Hepatocyte (in vitro differentiated cells): ENCODE results near the gene GFOD1. TPM values are rescaled to one million over a fixed set of nuclear protein-coding genes. Genes with fewer than 3 reads are reported as not detected.

Experiments
- DNase-seq: peaks from one replicate; pipeline ENCODE4 v3.0.0-alpha.2; 2016; ENCODE audit warnings: low spot score
- H2AFZ ChIP-seq: fragments of 200-600 bp; sonication (generic); 2 replicates; pipeline ENCODE4 v1.6.0; 2016; ENCODE audit warnings: antibody characterized with exemption, mild to moderate bottlenecking
- H3K27ac ChIP-seq: fragments of 200-600 bp; sonication (generic); 2 replicates; pipeline ENCODE4 v1.5.1; 2016; ENCODE audit warnings: mild to moderate bottlenecking
- H3K27me3 ChIP-seq: fragments of 200-600 bp; sonication (generic); 2 replicates; pipeline ENCODE4 v1.6.1; 2016
- H3K36me3 ChIP-seq: fragments of 200-600 bp; sonication (generic); replicated peaks from 2 replicates; pipeline ENCODE4 v1.5.1; 2016; ENCODE audit warnings: low read depth; ENCODE audit not compliant: insufficient read depth
- H3K4me1 ChIP-seq: fragments of 200-600 bp; sonication (generic); 2 replicates; pipeline ENCODE4 v1.5.1; 2016; ENCODE audit warnings: mild to moderate bottlenecking, moderate library complexity; ENCODE audit not compliant: insufficient read depth
- H3K4me2 ChIP-seq: fragments of 200-600 bp; sonication (generic); 2 replicates; pipeline ENCODE4 v1.6.0; 2016
- H3K4me3 ChIP-seq: fragments of 200-600 bp; sonication (generic); 2 replicates; pipeline ENCODE4 v1.5.1; 2016; ENCODE audit warnings: mild to moderate bottlenecking
- H3K79me2 ChIP-seq: fragments of 200-600 bp; sonication (generic); 2 replicates; pipeline ENCODE4 v1.6.0; 2017; ENCODE audit warnings: mild to moderate bottlenecking
- H3K9me2 ChIP-seq: fragments of 200-600 bp; sonication (generic); replicated peaks from 2 replicates; pipeline ENCODE4 v1.6.0; 2017; ENCODE audit warnings: mild to moderate bottlenecking; ENCODE audit not compliant: insufficient read depth
- H3K9me3 ChIP-seq: fragments of 200-600 bp; sonication (generic); 2 replicates; pipeline ENCODE4 v1.5.1; 2016; ENCODE audit warnings: low read depth, mild to moderate bottlenecking
- H4K20me1 ChIP-seq: fragments of 200-600 bp; sonication (generic); 2 replicates; pipeline ENCODE4 v1.6.0; 2016; ENCODE audit warnings: mild to moderate bottlenecking; ENCODE audit not compliant: insufficient read depth, poor library complexity, severe bottlenecking
- EZH2 ChIP-seq: fragments of 200-600 bp; sonication (generic); IDR thresholded peaks from 2 replicates; pipeline ENCODE4 v1.6.1; 2016; ENCODE audit warnings: antibody characterized with exemption, mild to moderate bottlenecking, borderline replicate concordance
- EZH2phosphoT487 ChIP-seq: fragments of 200-600 bp; sonication (generic); IDR thresholded peaks from one replicate; pipeline ENCODE4 v1.6.1; 2018; ENCODE audit warnings: antibody characterized with exemption, mild to moderate bottlenecking, low read depth, moderate library complexity; ENCODE audit not compliant: unreplicated experiment, severe bottlenecking
- WGBS: methylation state at CpG from one replicate; pipeline ENCODE4 v1.1.6; 2016; ENCODE audit warnings: low lambda C conversion rate; ENCODE audit errors: missing lambda C conversion rate; 5-methylcytosine and 5-hydroxymethylcytosine counted together
- polyA plus RNA-seq: library from polyadenylated mRNA; unstranded; fragments of >200 nt; fragmentation: Nextera tagmentation; extraction: Ambion mirVana; gene quantifications from 2 replicates; pipeline ENCODE4 v1.2.1, GENCODE V29; 2016
- total RNA-seq: library from RNA; depleted of rRNA; stranded (reverse); fragments of >200 nt; gene quantifications from 2 replicates; pipeline ENCODE4 v1.2.3, GENCODE V29; 2014
- TF ChIP-seq, protein P1 (sequence below): fragments of 200-600 bp; sonication (generic); IDR thresholded peaks from 2 replicates; pipeline ENCODE4 v1.5.1; 2016; ENCODE audit warnings: antibody characterized with exemption, mild to moderate bottlenecking; ENCODE audit not compliant: poor library complexity

The GFOD1 gene
- total and polyA plus RNA-seq, 2 experiments from 2014 or later = 2.8 to 3.5 TPM

DNA sequence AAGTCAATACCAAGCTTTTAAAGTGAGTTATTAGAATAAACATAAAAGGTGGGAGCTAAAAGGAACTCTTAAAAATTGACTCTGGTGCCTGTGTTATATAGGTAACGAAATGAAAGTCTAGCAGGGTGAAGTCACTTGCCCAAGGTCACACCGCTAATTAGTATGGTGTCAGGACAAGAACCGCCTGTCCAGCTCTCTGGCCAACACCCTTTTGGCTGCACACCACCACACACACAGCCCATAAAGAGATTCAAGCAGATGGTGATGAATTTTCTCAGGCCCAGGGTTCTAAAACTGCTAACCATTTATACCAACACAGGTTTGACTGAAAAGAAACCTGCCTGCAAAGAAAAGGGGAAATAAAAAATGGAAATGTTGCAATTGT is 20.2 kb downstream of the GFOD1 start:
- H3K9me3 ChIP-seq = no peaks in the 10 kb centered on the region
- no peak overlapping the region for H3K27ac ChIP-seq
- no peak overlapping the region for H2AFZ ChIP-seq
- no peaks in the 10 kb centered on the region for H4K20me1 ChIP-seq
- no peaks in the 10 kb centered on the region for H3K36me3 ChIP-seq
- no peaks in the 10 kb centered on the region for H3K79me2 ChIP-seq
- WGBS = 79% methylated on average over 3 of the region's 3 CpGs
- no peak for DNase-seq
- no peaks in the 10 kb centered on the region for H3K9me2 ChIP-seq
- H3K4me3 ChIP-seq = no peak overlapping the region
- H3K27me3 ChIP-seq = no peaks in the 10 kb centered on the region
- TF ChIP-seq EZH2 (no peak), EZH2phosphoT487 (no peak)
- TF ChIP-seq, protein P1, sequence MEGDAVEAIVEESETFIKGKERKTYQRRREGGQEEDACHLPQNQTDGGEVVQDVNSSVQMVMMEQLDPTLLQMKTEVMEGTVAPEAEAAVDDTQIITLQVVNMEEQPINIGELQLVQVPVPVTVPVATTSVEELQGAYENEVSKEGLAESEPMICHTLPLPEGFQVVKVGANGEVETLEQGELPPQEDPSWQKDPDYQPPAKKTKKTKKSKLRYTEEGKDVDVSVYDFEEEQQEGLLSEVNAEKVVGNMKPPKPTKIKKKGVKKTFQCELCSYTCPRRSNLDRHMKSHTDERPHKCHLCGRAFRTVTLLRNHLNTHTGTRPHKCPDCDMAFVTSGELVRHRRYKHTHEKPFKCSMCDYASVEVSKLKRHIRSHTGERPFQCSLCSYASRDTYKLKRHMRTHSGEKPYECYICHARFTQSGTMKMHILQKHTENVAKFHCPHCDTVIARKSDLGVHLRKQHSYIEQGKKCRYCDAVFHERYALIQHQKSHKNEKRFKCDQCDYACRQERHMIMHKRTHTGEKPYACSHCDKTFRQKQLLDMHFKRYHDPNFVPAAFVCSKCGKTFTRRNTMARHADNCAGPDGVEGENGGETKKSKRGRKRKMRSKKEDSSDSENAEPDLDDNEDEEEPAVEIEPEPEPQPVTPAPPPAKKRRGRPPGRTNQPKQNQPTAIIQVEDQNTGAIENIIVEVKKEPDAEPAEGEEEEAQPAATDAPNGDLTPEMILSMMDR = no peak
- H3K4me2 ChIP-seq = no peak overlapping the region
- peaks cover 4% of the 10 kb centered on the region for H3K4me1 ChIP-seq

DNA sequence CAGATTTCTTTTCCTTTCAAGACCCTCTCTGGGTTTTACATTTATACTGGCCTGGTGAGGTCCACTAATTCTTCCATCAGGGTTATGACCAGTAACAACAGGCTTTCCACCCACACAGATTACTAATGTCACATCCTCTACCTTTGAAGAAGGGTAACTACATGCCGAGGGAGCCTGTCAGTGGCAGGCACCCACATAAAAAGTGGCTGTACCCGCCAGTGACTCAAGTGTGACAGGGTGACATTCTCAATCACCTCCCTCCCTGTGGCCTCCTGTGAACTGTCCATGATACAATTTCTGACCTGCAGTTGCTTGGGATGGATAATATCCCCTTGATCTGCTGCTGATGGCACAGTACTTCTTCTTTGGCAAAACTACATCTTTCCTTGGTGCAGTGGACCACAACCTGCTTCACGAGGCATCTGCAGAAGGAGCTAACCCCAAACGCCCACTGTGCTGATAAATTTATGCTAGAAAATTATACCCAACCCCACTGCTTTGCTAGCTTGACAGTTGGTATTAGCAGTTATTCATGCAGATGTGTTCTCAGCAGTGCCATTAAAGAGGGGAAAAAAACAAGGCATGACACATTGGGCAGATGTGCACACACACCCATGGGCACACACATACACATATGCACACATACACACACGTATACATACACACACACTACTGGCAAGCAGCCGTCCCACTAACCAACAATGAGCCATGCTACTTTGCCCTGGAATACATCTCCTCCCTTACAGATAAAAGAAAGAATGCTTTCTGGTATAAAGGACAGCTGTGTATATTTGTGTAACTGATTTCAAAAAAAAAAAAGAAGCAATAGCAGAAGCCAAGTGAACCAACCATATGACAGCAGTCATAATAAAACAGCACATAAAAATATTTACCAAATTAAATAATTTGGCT is 20.8 kb downstream of the GFOD1 start:
- Histone ChIP-seq H3K9me2 (no peaks in the 10 kb centered on the region), H3K9me3 (no peaks in the 10 kb centered on the region), H3K27me3 (no peaks in the 10 kb centered on the region), H4K20me1 (no peaks in the 10 kb centered on the region), H2AFZ (no peak overlapping the region), H3K27ac (no peak overlapping the region), H3K4me3 (no peak overlapping the region), H3K36me3 (no peaks in the 10 kb centered on the region), H3K79me2 (no peaks in the 10 kb centered on the region), H3K4me2 (no peak overlapping the region), H3K4me1 (peaks cover 7% of the 10 kb centered on the region)
- WGBS = 76% methylated on average over 6 of the region's 6 CpGs
- DNase-seq = no peak
- no peak for TF ChIP-seq EZH2
- TF ChIP-seq, protein P1 = no peak
- TF ChIP-seq EZH2phosphoT487 = no peak

DNA sequence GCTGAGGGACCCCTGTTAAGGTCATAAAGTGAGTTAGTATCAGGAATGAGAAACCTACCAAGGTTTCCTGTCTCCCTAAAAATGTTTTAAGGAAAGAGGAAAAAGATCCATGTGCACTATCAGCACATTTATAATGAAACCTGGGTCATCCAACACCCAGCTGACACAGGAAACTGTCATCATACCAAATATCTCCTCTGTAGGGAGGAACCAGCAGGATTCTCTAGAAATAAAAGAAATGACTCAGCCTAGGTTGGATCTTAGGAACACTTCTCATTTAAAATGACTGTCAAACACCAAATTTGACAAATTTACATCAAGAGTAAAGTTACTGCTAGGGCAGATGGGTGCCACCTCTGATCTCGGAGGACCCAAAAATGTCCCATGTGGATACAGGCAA is 21.7 kb downstream of the GFOD1 start:
- peaks cover 7% of the 10 kb centered on the region for H3K4me1 ChIP-seq
- no peaks in the 10 kb centered on the region for H3K79me2 ChIP-seq
- no peak overlapping the region for H2AFZ ChIP-seq
- no peak overlapping the region for H3K4me2 ChIP-seq
- DNase-seq = no peak
- no peaks in the 10 kb centered on the region for H3K36me3 ChIP-seq
- no peak overlapping the region for H3K27ac ChIP-seq
- no peaks in the 10 kb centered on the region for H3K9me3 ChIP-seq
- H4K20me1 ChIP-seq = no peaks in the 10 kb centered on the region
- no peak overlapping the region for H3K4me3 ChIP-seq
- no peaks in the 10 kb centered on the region for H3K9me2 ChIP-seq
- H3K27me3 ChIP-seq = no peaks in the 10 kb centered on the region
- TF ChIP-seq EZH2phosphoT487 = no peak
- WGBS = 89% methylated on average over 1 of the region's 1 CpG

DNA sequence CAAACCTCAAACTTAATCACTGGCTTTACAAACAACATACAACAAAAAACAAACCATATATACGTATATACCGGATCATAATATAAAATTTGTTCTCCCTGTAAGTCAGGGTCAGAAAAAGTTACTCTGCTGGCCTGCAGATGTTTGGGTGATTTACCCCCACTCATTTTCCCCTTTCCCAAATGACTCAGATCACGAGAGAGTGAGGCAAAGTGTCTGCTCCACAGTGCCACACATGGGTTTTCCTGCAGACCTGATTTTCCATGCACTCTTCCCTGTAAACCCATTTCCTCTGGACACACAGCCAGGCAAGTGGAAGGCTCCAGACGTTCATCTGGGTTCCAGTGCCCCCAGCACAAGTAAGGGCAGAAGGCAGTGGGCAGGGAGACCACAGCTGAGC is 23.5 kb downstream of the GFOD1 start:
- 58% methylated on average over 4 of the region's 4 CpGs for WGBS
- H3K27ac ChIP-seq = no peak overlapping the region
- no peak for DNase-seq
- no peak overlapping the region for H3K4me2 ChIP-seq
- H3K4me1 ChIP-seq = peaks cover 7% of the 10 kb centered on the region
- H3K36me3 ChIP-seq = no peaks in the 10 kb centered on the region
- no peaks in the 10 kb centered on the region for H4K20me1 ChIP-seq
- H3K9me2 ChIP-seq = no peaks in the 10 kb centered on the region
- no peaks in the 10 kb centered on the region for H3K27me3 ChIP-seq
- no peaks in the 10 kb centered on the region for H3K9me3 ChIP-seq
- TF ChIP-seq EZH2 (no peak), EZH2phosphoT487 (no peak)
- TF ChIP-seq, protein P1 = no peak
- no peak overlapping the region for H2AFZ ChIP-seq
- no peaks in the 10 kb centered on the region for H3K79me2 ChIP-seq
- H3K4me3 ChIP-seq = no peak overlapping the region
